HG02943 (cell line): ENCODE data around the gene GDF11.

Experiments used
- ATAC-seq: cut with Tn5 transposase; IDR thresholded peaks from one replicate; pipeline ENCODE4 v1.9.1; 2021; ENCODE audit warnings: mild to moderate bottlenecking, low read depth, moderate library complexity; ENCODE audit not compliant: unreplicated experiment

GDF11 gene

DNA sequence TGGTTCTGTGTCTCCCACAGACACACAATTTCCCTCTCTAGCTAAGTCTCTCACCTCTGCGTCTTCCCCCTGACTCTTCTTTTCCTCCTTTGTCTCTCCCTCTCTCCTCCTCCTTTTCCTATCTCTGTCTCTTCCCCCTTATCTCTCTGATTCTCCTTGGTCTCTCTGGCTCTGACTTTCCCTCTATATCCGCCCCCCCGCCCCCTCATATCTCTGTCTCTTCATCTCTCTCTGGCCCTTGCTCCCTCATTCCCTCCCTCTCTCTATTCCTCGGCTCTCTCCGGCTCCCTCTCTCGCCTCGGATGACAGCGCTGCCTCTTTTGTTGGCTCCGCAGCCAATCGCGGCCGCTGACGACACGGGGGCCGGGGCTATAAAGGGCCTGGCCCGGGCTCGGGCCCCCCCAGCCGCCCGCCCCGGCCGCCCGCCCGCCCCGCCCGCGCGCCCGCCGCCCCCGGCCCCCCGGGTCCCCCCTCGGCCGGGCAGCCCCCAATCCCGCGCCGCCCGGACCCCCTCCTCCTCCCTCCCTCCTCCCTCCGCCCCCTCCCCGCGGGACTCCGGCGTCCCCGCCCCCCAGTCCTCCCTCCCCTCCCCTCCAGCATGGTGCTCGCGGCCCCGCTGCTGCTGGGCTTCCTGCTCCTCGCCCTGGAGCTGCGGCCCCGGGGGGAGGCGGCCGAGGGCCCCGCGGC, at the start of gene GDF11:
Gene GDF11, plus strand, starts transcription at position 404 of the 687 bp plus-strand sequence. Its CDS starts 195 bp downstream, at position 599.
- peak; percentile 7 for ATAC-seq

DNA sequence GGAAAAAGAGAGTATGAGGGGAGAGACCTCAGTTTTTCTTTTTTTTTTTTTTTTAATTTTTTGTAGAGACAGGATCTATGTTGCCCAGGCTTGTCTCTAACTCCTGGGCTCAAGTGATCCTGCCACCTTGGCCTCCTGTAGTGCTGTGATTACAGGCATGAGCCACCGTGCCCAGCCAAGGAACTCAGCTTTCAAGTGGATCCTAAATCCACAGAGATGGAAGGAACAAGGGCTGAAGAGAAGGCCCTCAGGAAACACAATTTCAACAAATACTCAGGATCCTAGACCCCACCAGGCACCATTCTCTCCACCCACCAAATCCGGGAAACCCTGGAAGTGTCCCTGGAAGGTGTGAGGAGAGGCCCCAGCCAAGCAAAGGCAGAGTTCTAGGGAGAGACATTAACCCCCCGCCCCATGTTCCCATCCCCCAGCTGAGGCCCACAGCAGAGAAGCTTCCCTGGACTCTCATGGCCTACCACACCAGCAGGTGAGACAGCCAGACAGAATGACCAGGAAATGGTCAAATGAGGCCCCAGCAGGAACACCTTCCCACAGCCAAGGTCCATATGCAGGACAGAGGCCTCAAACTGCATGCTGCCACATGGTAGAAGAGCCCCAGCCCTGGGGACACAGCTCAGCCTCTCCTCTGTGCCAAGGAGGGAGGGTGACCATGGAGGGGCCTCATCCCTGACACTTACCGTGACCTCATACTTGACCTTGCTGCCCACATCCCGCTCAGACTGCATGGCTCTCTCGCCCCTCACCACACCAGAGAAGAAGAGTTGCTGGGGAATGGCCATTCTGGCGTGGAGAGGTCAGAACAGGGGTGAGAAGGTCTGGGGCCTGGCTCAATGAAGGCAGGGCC, 49.4 kb upstream of the GDF11 start:
- ATAC-seq: no peak

DNA sequence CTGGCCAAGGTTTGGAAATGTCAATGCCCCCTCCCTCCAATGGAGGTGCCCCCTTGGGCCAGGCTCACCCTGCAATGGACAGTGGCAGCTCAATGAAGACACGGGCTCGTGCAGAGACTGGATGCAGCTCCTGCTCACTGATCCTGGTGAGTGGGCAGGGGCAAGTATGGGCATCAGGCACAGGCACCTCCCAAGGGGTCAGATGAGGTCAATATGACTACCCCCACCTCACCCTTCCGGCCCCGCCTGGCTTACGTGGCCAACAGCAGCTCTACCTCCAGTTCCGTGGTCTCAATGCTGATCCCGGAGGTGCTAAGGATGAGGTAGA, 48.8 kb upstream of the GDF11 start:
- ATAC-seq: no peak

DNA sequence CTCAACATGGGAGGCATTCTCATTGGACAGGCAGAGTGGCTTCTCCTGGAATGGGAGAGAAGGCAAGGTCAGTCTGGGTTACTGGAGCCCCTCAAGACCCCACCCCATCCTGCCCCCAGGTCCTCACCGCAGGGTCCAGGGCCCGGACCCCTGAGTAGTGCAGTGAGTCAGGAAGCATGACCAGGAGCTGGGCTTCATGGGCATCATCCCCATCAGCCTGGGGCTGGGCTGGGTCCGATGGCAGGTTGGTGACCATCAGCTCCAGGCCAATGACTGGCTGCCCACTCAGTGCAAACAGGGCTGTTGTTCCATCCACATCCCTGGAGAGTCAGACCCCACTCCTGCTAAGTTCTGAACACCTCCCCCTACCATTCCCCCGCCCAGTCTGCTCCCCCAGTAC, 48.3 kb upstream of the GDF11 start:
- no peak for ATAC-seq

DNA sequence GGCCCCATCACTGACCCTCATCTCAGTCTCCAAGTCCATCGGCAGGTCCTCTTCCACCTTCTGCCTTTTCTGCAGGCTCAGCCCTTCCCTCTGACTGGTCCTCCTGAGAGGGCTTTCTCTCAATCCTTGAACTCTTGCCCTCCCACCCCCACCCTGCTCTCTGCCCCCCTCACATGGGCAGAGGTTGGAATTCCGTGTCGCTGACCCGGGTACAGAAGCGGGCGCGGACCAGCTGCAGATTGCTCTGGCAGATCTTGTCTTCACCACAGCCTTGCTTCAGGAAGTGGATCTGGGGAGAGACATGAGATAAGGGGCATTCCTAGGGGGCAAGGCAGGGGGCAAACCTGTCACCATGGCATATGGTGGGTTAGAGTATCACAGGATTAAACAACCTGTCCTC, 47.6 kb upstream of the GDF11 start:
- no peak for ATAC-seq

DNA sequence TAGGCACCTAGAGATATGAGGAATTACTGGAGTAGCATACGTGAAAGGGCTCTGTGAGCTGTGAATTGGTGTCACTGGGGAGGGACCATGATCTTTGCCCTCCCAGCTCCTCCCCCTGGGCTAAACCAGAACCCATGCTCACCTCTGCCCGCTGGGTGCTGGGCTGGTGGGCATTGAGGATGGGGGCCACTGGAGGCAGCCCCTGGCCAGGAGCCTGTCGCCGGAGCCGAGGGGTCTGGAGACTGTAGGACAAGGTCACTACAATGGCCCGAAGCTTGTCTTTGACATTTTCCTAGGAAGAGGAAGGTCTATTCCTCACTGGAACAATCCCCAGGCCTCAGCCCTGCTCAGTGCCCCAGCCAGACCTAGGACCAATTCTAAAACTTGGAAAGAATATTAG, 46.8 kb upstream of the GDF11 start:
- ATAC-seq: no peak

DNA sequence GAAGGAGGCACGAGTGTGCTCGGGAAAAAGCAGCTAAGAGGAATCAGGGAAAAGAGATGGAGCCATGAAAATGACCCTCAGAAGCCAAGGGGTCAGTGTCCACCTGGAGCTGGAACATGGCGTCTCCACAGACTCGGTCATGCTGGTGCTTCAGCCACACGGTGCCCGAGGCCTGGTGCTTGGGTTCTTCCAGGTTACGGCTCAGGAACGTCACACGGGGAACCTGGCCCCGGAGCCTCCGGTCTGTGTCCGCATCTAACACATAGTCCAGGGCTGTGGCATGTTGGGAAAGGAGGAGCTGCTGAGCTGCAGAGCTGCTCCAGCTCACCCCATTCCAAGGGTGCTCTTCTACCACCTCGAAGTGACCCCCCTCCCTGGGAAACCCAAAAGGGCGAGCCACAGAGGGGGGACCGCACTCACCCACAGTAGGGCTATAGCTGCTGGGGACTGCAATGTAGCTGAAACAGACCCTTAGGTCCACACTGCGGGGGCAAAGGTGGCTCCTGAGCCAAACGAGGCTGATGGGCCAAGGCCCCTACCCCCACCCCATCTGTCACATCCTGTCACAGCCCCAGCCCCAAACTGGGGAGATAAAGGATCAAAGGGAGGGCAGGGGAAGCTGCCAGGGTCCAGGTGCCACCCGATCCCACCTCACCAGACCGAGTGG, 46.0 kb upstream of the GDF11 start:
- ATAC-seq: no peak

DNA sequence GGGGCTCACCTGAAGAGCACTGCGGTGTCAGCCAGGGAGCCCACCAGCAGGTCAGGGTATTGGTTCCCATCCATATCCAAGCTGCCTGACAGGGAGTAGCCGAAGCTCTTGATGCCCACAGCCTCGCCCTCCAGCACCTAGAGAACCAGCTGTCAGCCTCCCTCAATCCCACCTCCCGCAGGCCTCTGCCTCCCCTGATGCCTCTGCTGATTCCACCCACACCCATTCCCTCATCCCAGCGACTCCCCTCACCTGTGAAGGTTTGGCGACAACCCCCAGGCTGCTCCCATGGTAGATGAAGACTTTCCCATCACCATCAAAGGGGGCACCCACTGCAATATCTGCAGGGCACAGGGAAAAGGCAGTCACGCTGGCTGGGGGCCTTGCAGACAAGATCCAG, 45.2 kb upstream of the GDF11 start:
- no peak for ATAC-seq

DNA sequence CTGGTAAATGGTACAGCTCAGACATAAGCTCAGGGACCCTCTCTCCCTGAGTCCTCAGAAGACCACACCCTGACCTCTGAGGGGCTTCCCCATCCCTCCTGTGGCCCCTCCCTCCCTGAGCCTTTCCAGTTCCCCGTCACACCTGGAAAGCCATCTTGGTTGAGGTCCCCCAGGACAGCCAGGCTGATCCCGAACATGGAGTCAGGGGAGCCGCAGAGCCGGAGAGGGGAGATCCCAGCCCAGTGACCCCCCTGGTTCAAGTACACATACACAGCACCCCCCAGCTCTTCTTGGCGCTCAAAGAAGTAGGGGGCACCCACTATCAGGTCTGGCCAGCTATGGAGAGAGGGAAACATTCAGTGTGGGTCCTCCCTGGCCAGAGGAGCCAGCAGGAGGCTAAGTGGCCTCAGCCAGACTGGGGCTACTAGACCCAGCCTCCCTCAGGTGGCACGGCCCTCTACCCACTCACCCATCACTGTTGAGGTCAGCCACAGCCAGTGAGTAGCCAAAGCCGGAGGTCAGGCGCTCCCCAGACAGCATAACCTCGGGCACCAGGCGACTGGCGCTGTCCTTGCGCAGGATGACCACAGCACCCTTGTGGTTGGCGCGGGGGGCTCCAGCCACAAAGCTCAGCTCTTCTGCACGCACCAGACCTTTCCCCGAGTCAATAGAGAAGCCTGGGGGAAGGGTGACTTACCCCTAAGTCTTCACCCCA, 44.5 kb upstream of the GDF11 start:
- no peak for ATAC-seq

DNA sequence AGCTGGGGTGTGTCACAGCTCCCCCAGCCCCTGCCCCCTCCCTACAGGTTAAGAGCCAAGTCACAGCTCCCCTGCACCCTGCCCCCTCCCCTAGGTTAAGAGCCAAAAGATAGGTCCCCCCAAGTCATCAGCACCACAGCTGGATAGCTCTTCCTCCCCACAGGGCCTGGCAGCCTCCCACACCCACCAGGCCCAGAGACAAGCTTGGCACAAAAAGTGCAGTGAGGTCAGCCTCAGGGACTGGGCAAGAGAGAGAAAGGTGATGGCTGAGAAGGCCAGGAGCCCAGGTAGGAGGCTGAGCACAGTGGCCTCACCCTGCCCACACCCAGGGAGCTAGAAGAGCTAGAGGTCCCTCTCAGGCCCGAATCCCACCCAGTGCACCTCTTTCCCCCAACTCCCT, 44.0 kb upstream of the GDF11 start:
- no peak for ATAC-seq

DNA sequence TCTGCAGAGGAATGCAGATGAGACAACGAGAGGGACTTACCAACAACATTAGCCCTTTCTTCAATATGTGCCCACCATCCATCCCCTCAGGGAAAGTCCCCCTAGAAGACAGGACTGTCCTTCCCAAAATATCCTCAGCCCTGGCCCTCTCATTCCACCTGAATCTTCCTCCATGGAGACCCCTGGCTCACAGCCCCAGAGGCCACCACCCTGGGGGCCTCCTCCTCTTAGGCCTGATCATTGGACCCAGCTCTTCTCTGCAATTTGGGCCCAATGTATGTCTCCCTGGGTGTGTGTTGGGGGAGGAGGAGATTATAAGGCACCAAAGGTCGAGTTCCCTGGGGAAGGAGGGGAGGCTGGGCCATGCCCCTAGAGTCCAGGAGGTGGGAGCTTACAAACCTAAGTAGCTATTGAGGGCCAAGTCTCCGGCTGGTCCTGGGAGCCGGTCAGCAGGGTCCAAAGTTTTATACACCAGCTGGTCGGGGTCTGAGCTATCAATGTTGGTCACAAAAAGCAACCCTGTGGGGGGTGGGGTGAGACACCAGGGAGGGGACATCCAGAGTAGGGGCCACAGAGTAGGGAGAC, 43.4 kb upstream of the GDF11 start:
- no peak for ATAC-seq

DNA sequence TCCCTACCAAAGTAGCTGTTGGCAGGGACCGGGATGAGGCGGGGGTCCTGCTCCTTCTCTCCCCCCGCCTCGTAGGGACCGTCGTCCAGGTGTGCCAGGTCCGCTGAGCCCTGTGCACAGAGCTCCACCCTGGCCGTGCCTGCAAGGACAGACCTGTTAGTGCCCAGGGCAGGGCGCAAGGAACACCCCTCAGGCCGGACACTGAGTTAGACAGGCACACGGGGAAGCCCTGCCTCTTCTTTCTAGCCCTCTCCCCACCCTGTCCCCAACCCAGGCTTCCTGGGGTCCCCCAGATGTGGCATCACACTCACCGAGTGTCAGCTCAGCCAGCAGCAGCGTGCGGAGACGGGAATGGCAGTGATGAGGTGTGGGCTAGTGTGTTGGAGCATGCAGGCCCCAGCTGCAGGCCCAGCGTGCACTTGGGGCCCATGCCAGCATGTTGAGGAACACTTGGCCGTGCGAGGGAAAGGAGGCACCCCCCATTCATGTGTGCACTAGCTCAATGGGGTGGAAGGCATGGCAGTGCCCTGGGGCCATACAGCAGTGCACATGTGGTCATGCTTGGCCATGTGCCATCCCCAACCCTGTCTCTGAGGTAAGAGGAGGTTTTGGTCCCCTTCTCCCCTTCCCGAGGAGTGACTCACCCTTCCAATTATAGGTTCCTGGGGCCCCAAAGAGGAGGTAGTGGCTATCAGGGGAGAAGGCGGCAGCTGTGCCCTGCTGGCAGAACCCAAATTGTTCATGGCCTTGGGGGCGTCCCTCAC, 42.5 kb upstream of the GDF11 start:
- ATAC-seq: no peak

DNA sequence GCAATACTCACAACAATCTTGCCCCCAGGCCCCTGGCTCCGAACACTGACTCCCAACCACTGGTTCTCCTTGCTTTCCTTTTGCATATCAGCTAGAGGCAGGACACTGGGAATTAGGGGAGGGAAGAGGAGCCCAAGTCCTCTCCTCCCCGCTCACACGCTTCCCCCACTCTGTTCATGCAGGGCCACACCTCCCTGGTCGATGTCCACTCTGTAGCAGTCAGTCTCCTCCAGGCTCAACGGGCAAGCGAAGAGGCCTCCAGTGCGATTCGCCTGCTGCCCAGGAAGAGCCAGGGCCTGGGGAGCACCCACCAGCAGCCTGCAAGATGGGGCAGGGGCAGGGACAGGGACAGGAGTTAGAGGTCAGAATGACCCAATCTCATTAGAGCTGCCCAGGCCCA, 40.1 kb upstream of the GDF11 start:
- ATAC-seq: no peak

DNA sequence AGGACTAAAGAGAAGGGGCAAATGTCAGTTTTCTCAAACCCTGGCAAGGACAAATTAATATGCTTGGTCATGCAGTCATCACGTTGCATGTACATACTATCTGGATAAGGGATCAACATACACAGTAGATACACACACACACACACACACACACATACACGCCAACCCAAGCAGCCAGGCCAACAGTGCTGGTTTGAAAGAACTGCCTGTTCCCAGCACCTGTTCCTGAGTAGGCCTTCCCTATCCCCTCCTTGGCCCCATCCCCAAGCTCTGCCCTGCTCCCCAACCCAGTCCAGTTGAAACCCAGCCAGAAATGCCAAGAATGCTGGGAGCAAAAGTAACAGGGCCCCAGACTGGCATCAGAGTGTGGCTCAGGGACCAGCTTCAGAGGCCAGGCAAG, 39.6 kb upstream of the GDF11 start:
- ATAC-seq: no peak

DNA sequence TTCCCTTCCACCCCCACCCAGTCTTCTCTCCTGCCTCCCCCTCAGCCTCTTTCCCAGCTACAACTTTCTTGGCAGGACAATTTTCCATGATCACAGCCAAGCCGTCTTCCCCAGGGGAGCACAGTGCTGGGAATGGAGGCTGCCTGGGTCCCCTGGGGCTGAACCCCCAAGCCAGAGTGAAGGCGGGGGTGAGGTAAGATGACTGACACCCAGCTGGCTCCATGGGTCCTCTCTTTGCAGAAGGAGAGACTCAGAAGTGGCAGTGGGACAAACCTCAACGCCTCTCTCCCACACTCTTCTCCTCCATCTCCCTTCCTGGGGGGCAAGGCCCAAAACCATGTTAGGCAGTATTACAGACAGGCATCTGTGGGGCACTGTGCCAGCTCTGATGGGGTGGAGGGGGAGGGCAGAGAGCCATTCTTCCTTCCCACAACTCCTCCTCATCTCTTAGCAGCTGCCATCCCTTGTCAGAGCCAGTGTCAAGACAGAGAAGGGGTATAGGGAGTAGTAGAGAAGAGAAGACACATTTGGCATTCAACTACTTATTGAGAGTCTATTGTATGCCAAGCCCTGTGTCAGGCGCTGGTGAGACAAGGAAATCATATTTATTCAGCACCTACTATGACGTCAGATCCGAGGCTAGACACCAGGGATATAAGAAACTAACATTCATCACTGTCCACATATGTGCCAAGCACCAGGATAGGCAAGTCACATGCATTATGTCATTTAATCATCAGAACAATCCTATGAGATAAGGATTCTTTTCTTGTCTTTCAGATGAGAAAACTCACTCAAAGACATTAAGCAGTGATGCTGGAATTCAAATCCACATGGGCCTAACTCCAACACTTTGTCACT, 38.8 kb upstream of the GDF11 start:
- ATAC-seq: no peak

DNA sequence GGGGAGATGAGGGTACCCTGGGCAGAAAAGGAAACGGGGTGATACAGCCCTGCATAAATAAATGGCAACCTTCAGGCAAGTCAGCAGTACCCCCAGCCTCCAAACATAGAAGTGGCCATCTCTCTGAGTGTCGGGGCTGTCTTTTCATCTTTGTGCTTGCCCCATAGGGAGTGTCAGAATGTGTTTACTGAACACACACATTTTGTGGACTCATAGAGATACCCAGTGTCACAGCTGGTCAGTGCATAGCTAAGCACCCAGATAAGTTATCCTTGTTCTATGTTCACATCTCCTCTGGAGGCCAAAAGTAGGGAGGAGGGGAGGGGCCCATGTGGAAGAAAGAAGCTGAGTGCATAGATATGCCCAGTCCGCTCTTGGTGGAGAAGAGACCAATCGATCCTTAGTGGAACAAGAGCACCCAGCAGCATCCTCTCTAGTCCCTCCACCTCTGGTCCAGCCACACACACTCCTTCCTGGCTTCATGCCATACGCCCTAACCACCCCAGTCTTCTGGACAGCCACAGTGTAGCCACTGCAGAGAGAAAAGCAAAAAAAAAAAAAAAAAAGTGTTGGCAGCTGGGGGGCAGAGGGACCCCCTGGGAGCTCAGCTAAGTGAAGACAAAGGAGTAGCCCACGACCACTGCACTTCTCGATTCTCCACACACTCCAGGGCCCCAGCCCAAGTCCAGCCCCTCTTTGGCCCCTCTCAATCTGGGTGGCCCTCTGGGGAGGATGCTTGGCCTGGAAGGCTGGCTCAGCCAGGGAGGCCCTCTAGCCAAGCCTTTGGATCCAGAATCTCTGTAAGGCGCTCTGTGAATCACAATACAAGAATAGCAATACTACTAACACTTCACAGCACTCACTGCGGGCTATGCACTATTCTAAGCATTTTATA, 37.9 kb upstream of the GDF11 start:
- no peak for ATAC-seq

DNA sequence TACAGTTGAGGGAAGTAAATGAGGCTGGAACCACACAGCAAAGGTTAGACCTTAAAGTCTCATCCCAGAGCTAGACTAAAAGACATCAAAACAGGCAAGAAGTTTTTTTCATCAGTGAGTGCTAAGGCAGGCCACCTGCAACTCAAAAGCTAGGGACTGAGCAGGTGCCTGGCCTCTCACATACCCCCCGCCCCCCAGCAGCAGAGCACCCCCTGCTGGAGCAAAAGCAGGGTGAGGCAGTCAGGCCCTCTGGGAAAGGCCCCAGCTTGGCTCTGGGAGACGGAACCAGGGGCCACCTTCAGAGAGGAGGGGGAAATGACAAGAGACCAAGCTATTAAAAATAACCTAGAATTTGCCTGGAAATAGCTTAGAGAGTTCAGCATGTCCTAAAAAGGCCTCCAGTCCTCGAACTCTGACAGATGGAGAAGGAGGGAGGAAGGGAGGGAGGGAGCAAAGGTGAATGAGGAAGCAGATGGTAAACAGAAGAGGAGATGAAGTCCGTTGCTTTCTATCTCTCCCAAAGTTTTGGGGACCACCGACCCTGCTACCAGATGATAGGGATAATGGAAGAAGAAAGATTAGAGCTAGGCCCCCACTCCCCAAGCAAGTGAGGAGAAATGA, 37.0 kb upstream of the GDF11 start:
- no peak for ATAC-seq
